ENCODE measurements around the gene DFFB. TPM values are rescaled to one million over a fixed set of nuclear protein-coding genes. Genes with fewer than 3 reads are reported as not detected.
A peak's percentile ranks its signal among the peaks of the same experiment; 100 is the strongest.

Gene DFFB
- total and polyA plus RNA-seq, 2 of the 13 experiments (the other 11 are each of a cell fraction or from before 2014, with no cell fraction given): 4.6 to 9.3 TPM

GRCh38 chr1:3910857-3911845 lies 53.9 kb downstream of the DFFB start (continued):
- TF ChIP-seq HMGXB4 (CRISPR knock-in tag; IDR thresholded peaks at IDR 0.05; ENCODE audit: borderline replicate concordance in 1 of 2, low read depth in 1 of 2) (no peak), SMC3 (IDR thresholded peaks at IDR 0.05; ENCODE audit: low read length) (peak; percentile 49; the same call in 1 of the 2 replicates), HNF4G (IDR thresholded peaks at IDR 0.05; ENCODE audit: borderline replicate concordance, low read depth, low read length) (no peak), HNF4G (CRISPR knock-in tag; IDR thresholded peaks at IDR 0.05; ENCODE audit: borderline replicate concordance, low read depth) (0 out of 2 replicates have a peak, but pooled peaks have one; percentile 7), AHDC1 (CRISPR knock-in tag; IDR thresholded peaks at IDR 0.05; ENCODE audit: borderline replicate concordance) (no peak), XRCC5 (optimal IDR thresholded peaks at IDR 0.05; ENCODE audit: low read length) (peak; percentile 73), ZNF687 (CRISPR knock-in tag; IDR thresholded peaks at IDR 0.05) (peak; percentile 48), MYNN (CRISPR knock-in tag; IDR thresholded peaks at IDR 0.05; ENCODE audit: low read depth) (0 out of 2 replicates have a peak, but pooled peaks have one; percentile 27), RAD21 (CRISPR knock-in tag; IDR thresholded peaks at IDR 0.05) (peak; percentile 94), HNRNPL (IDR thresholded peaks at IDR 0.05; ENCODE audit: low read depth, low read length) (0 out of 2 replicates have a peak, but pooled peaks have one; percentile 20), SALL1 (CRISPR knock-in tag; IDR thresholded peaks at IDR 0.05) (peak; percentile 44; the same call in 1 of the 2 replicates), NR2F2 (IDR thresholded peaks at IDR 0.05; ENCODE audit: borderline replicate concordance, low read depth) (no peak; the same call in 1 of the 2 replicates), ZNF766 (CRISPR knock-in tag; IDR thresholded peaks at IDR 0.05; ENCODE audit: borderline replicate concordance) (no peak), CREB1 (IDR thresholded peaks at IDR 0.05) (no peak), CREB1 (CRISPR knock-in tag; IDR thresholded peaks at IDR 0.05) (no peak), TEAD3 (CRISPR knock-in tag; optimal IDR thresholded peaks at IDR 0.05; ENCODE audit: borderline replicate concordance) (peak; percentile 88), TBP (CRISPR knock-in tag; IDR thresholded peaks at IDR 0.05) (no peak)

Data from HepG2 (cell line).